Measurements from ENCODE around the gene TLE3.

DNA sequence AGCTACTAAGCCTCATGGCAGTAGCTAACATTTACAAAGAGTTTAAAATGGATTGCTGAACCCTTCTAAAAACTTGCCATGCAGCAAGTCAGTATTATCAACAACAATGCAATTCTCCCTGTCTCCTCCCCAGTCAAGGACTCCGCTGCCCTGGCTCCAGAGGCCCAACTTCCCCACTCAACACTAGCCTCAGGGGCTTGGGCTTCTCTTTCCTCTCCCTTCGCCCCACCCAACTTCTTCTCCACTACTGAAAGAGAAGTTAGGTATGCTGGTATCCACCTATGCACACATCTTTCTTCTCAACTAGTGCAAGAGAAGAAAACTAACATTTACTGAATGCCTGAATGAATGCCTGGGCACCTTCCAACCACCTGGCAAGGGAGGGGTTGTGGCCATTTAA lies 30.7 kb downstream of the TLE3 start:
- TF ChIP-seq POLR2A (IDR thresholded peaks at IDR 0.05) (no peak), POLR2AphosphoS5 (IDR thresholded peaks at IDR 0.05) (no peak), EP300 (IDR thresholded peaks at IDR 0.05) (no peak)
- TF ChIP-seq, protein P1, sequence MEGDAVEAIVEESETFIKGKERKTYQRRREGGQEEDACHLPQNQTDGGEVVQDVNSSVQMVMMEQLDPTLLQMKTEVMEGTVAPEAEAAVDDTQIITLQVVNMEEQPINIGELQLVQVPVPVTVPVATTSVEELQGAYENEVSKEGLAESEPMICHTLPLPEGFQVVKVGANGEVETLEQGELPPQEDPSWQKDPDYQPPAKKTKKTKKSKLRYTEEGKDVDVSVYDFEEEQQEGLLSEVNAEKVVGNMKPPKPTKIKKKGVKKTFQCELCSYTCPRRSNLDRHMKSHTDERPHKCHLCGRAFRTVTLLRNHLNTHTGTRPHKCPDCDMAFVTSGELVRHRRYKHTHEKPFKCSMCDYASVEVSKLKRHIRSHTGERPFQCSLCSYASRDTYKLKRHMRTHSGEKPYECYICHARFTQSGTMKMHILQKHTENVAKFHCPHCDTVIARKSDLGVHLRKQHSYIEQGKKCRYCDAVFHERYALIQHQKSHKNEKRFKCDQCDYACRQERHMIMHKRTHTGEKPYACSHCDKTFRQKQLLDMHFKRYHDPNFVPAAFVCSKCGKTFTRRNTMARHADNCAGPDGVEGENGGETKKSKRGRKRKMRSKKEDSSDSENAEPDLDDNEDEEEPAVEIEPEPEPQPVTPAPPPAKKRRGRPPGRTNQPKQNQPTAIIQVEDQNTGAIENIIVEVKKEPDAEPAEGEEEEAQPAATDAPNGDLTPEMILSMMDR (IDR thresholded peaks at IDR 0.05): no peak
